Measurements from ENCODE around the gene MORN1.

DNA sequence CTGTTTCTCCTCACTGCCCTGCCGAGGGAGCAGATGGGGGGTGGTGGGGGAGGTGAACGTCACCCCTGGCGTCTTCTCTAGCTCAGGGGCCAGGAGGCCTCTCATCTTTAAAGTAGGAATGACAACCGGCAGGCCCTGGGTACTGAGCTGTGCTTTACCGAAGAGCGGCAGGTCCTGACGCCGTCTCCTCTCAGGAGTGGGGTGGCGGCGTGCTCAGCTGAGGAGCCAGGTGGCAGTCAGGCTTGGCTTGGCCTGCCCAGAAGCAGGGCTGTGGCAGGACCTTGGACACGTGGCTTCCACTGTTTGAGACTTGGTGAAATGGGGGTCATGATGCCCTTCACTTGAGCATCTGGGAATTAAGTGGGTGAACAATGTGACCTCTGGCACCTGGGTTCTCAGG lies 3.4 kb upstream of the MORN1 start:
- TF ChIP-seq, protein P1, sequence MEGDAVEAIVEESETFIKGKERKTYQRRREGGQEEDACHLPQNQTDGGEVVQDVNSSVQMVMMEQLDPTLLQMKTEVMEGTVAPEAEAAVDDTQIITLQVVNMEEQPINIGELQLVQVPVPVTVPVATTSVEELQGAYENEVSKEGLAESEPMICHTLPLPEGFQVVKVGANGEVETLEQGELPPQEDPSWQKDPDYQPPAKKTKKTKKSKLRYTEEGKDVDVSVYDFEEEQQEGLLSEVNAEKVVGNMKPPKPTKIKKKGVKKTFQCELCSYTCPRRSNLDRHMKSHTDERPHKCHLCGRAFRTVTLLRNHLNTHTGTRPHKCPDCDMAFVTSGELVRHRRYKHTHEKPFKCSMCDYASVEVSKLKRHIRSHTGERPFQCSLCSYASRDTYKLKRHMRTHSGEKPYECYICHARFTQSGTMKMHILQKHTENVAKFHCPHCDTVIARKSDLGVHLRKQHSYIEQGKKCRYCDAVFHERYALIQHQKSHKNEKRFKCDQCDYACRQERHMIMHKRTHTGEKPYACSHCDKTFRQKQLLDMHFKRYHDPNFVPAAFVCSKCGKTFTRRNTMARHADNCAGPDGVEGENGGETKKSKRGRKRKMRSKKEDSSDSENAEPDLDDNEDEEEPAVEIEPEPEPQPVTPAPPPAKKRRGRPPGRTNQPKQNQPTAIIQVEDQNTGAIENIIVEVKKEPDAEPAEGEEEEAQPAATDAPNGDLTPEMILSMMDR (IDR thresholded peaks at IDR 0.05): no peak
- no peak for TF ChIP-seq POLR2A (IDR thresholded peaks at IDR 0.05)
